Activated CD4-positive, alpha-beta T cell treated with anti-CD3 and anti-CD28 coated beads for 4 hours (primary cell): Measurements from ENCODE around the gene RECK.
A peak's percentile ranks its signal among the peaks of the same experiment; 100 is the strongest.
"Not testable (repeated sequence)": the region's sequence is repeated elsewhere in the genome, so short reads cannot be mapped to it uniquely, and the experiment has no call there.

Experiments used
- DNase-seq, 2 donors: peaks; one replicate each; pipeline ENCODE4 v3.0.0-alpha.2; 2020

RECK gene, protein sequence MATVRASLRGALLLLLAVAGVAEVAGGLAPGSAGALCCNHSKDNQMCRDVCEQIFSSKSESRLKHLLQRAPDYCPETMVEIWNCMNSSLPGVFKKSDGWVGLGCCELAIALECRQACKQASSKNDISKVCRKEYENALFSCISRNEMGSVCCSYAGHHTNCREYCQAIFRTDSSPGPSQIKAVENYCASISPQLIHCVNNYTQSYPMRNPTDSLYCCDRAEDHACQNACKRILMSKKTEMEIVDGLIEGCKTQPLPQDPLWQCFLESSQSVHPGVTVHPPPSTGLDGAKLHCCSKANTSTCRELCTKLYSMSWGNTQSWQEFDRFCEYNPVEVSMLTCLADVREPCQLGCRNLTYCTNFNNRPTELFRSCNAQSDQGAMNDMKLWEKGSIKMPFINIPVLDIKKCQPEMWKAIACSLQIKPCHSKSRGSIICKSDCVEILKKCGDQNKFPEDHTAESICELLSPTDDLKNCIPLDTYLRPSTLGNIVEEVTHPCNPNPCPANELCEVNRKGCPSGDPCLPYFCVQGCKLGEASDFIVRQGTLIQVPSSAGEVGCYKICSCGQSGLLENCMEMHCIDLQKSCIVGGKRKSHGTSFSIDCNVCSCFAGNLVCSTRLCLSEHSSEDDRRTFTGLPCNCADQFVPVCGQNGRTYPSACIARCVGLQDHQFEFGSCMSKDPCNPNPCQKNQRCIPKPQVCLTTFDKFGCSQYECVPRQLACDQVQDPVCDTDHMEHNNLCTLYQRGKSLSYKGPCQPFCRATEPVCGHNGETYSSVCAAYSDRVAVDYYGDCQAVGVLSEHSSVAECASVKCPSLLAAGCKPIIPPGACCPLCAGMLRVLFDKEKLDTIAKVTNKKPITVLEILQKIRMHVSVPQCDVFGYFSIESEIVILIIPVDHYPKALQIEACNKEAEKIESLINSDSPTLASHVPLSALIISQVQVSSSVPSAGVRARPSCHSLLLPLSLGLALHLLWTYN

DNA sequence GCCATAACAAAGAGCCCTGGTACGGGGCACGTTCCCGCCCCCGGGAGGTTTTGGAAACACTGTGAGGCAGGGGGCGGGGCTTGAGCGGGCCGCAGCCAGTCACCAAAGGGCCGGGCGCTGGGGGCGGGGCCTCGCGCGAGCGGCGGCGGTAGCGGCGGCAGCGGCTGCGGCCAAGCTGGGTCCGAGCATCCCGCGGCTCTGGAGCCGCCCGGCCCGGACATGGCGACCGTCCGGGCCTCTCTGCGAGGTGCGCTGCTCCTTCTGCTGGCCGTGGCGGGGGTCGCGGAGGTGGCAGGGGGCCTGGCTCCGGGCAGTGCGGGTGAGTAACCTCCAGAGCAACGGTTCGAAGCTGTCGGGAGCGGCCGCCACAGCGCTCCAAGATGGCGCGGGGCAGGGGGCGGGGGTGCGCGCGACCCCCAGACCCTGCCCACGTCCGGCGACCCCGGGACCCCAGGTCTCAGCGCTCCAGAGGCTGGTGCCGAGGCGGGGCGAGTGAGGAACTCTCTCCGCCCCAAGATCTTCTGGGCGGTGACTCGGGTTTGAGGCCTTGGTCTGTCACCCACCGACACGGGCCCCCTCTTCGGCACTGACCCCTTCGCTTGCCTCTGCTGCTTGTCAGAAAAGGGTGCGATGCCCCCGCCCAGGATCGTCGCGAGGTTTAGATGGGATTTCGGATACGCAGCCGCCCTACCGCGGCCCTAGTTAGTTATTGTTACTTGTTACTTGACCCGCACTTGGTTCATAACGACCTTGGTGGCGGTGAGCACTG is at the start of gene RECK:
Gene RECK (plus strand): TSS at position 134 of the 769 bp plus-strand sequence. CDS start 86 bp downstream, at position 220.
- DNase-seq = peak; percentile 91

DNA sequence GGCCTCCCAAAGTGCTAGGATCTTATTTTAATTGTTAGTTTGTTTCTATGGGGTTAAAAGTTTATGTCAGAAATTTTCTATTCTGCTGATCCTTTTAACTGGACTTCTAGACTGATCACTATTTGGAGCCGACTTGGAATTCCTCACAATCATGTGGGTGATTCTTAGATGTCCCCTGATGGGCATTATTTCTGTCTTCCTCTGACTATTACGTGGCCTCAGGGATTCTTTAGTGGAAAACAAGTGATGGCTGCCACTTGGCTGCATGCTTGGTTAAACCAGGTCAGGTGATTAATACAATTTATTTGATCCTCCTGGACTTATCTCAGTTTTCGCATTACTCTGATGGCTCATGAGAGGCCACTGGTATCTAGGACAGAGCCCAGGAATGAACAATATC is 46.6 kb upstream of the RECK start:
- no peak for DNase-seq

DNA sequence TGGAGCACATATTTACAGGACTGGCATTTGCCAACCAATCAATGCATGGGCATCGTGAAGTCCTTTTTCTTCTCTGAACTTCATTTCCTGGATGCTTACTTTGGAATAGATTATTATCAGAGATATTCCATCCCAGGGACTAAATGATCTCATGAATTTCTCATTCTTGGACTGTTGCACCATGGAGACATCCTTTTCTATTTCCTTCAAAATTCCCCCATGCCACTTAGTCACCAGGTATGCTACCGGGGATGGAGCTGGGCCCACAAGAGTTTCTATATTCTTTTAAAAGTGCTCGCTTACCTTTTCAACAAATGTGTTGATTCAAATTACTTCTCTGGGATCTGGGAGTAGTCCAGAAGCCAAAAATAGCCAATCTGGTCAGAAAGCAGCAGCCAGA is 43.6 kb upstream of the RECK start:
- DNase-seq = not testable (repeated sequence)

DNA sequence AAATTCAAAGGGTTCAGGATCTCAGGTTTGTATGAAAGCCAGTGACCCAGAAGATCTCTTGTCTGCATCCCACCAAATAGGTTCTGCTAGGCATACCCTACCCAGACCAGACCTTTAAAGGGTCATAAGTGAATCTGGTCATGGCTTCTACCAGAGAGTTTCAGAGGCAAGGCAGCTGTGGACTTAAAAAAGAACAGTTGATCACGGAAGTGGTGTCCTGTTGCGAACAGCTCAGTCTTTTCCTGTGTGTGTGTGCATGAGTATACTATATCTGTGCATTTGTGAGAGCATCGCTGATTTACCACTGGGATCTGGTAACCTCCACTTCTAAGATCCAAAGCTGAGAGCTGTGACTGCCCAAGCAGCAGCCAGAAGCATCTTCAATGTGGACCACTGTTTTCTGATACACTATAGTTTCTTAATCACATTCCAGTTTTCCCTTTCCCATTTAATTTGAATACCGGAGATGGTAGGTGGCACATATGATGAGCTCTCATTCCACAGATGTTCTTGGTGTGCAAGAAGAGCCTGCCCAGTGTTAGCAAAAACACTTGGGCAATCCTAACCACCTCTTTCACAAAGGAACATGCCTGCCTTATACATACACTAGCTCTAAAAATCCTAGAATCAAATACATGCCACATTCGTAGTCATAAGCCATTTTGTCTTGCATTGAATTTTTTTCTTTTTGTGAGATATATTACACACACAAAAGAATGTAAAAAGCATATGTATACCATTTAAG is 42.6 kb upstream of the RECK start:
- DNase-seq = no peak

DNA sequence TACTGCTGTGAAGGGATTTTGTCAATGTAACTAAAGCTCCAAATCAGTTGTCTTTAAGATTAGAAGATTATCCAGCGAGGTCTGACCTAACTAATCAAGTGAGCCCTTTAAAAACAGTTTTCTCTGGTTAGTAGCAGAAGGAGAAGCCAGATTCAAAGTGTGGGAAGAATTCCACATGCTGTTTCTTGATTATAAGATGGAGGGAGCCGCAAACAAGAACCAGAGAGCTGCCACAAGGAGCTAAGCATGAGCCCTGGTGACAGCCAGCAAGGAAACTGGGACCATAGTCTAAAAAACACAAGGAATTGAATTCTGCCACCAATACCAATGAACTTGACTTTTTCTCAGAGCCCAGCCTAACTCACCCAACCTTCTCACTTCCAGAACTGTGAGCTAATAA is 41.8 kb upstream of the RECK start:
- no peak for DNase-seq

DNA sequence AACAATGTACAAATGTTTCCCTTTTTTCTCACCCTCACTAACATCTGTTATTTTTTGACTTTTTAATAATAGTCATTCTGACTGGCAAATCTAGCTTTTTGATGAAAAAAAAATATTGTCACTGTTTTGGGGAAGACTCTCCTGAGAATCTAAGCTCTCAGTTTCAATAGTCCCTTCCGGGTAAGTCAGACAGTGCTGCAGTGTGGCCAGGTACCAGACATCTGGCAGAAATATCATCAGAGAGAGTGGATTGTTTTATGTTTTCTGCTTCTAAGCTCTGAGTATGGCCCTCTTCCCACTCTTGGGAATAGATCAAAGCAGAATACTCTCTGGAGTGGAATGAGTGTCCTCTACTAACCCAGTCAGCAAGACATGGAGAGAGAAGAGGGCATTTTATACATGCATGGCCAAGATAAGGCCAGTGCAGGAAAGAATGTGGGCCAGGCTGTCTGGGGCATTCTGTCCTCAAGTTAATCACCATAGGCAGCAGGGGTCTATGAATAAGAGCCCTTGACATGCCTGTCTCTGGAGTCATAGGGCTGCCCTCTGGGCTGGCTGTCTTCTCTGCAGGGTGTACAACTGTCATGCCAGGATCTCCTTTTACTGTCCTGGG is 40.2 kb upstream of the RECK start:
- no peak for DNase-seq

DNA sequence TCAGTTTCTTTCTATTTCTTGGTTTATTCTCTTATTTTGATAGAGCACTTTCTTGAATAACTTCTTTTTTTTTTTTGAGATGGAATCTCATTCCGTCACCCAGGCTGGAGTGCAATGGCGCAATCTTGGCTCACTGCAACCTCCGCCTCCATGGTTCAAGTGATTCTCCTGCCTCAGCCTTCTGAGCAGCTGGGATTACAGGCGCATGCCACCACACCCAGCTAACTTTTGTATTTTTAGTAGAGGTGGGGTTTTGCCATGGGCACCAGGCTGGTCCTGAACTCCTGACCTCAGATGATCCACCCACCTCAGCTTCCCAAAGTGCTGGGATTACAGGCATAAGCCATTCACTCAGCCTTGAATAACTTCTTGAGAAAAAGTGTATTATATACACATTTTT is 39.7 kb upstream of the RECK start:
- DNase-seq = not testable (repeated sequence)

DNA sequence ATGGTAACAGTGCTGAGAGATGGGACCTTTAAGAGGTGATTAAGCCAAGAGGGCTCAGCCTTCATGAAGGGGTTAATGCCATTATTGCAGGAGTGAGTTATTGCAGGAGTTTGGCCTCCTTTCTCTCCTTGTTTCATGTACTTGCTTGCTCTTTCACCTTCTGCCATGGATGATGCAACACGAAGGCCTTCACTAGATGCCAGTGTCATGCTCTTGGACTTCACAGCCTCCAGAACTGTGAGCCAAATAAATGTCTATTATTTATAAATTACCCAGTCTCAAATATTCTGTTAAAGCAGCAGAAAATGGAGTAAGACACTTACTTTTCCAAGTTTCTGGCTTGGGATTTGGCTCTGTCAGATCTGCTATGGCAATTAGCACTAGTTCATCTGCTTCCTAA is 38.4 kb upstream of the RECK start:
- DNase-seq = no peak

DNA sequence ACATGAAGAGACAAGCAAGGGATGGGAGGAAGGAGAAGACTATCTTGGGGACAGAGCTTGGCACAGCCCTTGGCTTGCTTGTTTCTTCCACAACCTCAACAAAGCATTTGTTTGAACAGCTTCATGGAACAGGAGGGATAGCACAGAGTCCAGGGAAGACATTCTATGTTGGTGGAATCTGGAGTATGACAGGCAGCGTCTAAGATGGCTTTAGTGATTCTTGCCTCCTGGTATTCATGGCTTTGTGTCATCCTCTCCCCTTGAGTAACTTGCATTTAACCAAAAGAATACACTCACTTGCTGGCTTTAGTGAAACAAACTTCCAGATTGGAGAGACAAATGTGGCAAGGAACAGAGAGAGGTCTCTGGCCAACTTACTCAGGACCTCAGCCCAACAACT is 30.8 kb upstream of the RECK start:
- DNase-seq = no peak

DNA sequence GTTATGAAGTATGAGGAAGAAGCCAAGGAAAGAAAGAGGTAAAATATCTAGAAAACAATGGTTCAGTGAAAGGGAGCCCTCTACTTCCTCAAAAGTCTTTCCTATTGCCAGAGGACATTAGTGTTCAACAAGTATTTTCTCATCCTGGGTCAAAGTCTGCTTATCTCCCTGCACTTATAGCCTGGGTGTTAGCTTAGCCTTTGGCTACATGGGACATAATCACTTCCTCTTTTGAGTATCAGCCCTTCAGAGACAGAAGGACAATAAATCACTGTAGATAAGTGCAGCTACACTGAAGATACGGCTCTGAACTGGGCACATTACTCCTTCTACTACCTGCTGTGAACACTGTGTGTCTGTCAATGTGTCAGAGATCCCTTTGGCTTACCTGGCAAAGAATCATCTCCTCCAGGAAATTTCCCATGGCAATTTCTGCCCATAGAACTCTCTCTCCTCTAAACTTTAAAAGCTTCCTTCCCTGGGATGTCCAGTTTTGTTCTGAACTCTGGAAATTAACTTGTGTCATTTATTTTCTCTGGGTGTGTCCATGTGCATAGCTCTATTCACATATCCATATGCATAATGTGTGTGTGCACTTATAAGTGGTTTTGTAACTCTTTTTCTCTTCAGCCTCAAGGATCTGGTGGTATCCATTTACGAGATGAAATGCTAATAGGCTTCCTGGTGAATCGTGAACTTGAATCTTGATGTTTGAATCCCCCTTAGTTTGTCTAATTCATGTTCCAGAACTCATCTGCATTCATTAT is 30.0 kb upstream of the RECK start:
- DNase-seq = no peak

DNA sequence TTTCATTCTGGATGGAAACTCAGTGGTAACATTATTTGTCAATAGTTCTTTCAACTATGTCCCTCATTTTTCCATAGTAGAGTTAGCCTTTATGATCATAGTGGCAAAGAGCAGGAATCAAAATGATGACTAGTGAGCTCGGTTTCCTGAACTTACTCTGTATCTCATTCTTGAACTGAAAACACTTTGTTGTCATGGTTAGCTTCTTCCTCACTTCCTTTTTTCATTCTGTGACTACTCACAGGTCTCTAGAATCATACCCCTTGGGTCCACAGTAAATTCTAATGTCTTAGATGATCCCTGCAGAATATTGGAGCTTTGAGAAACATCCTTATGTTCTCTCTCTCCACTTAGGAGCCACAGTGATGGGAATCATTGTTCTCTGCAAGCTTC is 29.4 kb upstream of the RECK start:
- DNase-seq = no peak

DNA sequence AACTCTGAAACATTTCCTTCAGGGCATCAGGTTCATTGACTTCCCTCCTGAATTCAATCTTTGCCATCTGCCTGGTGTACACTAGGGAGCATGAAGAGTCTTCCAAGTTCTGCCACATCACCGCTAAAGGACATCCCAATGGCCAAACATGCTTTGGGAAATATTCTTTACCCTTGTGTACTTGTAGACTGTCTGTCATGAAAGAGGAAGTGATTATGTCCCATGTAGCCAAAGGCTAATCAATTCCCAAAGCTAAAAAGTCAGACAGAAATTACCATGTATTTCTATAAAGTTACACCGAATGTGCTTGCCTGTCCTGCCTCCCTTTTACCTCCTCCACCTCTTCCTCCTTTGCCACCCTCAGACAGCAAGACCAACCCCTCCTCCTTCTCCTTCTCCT is 28.9 kb upstream of the RECK start:
- no peak for DNase-seq

DNA sequence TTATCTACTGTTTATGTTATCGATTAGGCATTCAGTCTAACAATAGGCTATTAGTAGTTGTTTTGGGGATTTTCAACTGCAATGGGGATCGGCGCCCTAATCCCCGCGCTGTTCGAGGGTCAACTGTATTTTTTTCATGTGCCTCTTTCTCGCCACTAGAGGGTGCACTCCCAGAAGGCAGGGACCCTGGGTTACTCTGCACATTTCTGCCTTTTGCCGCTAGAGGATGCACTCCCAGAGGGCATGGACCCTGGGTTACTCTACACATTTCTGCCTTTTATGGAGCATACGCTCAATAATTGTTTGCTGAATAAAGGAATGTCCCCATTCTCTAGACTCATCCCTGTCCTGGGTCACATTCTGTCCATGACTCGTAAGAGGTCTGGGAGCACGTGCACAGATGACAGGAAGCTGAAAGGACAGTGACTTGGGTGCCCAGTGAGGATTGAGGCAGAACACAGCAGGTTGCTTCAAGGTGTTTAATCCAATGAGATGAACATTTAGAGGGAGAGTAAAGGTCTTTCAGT is 27.9 kb upstream of the RECK start:
- peak; percentile 49 to 62 for DNase-seq

DNA sequence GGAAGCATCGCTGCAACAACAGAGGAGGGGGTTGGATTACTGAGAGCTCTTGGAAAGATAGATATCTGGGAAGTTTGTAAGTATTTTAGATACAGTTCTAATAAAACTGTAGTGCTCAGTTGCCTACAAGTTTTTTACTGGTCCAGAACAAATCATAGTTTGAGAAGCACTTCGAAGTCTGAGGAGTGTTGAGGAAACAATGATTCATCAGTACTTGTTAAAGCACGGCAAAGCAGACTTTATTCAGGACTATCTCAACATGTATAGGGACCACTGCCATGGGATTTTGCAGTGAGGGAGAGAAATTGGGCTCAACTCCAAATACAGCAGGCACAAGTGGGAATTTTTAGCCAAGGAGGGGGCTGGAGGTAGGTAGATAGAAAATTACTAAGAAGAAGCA is 25.3 kb upstream of the RECK start:
- DNase-seq = no peak

DNA sequence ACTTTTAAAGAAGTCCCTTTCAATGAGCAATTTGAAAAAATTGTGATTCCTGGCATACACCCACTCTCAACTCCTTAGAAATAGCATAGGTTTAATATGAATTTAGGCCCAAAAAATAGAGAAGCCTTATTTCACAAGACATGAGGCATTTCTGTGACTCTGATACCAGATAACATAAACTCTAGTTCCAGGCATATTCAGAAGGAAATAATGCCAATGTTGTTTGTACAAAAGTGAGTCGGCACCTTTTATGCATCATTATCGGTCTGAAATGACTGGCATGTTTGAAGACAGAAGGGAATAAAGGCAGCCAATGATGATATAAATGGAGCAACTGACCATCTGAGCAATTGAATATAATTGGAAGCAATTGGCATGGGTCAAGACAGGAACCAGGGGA is 19.4 kb upstream of the RECK start:
- no peak for DNase-seq

DNA sequence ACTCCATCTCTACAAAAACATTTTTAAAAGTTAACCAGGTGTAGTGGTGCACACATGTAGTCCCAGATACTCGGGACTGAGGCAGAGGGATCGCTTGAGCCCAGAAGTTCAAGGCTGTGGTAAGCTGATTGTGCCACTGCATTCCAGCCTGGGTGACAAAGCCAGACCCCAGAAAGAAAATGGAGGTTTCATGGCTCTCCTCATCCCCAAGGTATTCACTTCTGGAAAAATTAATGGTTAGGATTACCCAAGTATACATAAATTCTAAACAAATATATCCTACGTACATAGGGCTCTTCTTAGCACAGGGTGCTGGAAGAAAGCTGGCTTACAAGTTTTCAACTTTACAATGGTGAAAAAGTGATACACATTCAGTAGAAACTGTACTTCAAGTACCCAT is 18.6 kb upstream of the RECK start:
- no peak for DNase-seq

DNA sequence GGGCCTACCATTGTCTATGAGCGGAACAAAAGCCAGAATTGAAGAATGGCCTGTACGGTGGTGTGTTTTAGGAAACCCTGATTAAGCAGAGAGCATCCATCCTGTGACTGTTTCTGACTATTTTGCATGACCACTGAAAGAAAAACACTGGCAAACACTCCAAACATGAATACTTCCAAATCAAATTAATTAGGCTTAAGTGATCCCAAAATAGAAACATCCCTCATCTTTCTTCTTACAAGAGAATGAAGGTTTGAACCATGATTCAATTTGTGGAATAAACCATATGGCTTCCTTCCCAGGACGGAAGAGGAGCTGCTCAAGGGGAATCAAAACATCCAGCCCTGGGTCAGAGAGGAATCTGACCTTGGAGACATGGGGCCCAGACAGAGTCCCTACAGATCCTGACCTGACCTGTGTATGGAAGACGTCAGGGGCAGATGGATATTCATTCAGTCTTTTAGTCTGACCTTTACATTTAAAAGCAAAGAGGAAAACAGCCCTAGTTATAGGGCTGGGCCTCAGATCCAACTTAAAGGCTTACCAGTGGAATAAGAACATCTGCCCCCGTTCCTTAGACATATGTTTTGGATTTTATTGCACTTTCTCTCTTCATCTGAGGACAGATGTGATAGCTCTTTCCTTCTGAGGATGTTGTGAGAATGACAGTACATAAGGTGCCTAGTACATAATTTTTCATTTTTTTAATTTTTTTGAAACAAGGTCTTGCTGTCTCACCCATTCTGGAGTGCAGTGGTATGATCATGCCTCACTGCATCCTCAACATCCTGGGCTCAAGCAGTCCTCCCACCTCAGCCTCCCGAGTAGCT is 17.6 kb upstream of the RECK start:
- DNase-seq = no peak

DNA sequence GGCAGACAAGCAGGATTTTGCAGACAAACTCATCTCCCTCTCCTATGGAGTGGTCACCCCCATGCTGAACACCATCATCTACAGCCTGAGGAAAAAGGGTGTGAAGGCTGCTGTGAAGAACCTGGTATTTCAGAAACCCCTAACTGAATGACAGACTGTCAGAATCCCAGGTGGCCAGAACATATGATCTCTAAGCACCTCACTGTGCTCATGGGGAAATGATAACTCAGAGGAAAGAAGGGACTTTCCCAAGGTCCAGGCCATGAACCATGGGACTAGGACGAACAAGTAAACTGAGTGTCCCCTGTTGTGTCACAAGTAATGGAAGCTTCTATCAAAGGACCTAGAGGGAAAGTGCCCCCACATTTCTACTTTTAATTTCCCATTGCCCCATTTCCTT is 14.7 kb upstream of the RECK start:
- no peak for DNase-seq

DNA sequence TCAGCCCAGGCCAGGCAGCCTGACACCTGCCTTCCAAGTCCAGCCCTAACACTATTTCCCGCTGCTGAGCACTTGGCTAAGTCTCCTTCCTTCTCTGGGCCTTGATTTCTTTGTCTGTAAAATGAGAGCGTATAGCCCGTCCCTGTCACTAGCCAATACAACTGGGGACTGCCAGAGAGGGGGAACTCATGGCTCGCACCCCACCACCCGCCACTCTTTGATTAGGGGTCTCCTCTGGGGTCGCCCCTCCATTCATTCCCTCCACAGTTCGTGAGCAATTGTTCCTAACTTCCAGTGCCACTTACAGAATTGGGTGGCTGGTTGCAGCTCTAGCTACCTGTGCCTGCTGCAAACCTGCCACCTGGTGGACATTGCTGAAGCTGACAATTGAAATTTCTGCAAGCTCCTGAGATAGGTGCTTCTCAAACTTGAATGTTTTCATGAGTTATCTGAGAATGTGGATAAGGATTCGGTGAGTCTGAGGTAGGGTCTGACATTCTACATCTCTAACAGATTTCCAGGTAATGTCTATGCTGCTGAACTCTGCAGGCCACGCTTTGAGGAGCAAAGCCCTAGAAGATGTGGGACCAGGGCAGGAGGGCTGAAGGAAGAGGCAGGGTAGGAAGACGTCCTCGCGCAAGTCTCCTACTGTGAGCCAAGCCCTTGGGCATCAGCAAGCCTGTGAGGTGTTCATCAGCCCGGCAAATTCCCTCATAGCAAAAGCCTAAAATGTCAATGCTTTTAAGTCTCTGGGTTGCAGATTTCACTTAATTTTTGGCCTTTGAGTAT is 13.3 kb upstream of the RECK start:
- DNase-seq = peak; percentile 57 to 65
